GDM1 (cell line): ENCODE data around the gene HDAC7.

Experiments
- DNase-seq: peaks from one replicate; lab custom pipeline; 2025; lab: John Stamatoyannopoulos, UW

Gene HDAC7

GRCh38 chr12:47745485-47746041 lies 74.1 kb downstream of the HDAC7 start:
- DNase-seq: no peak

DNA sequence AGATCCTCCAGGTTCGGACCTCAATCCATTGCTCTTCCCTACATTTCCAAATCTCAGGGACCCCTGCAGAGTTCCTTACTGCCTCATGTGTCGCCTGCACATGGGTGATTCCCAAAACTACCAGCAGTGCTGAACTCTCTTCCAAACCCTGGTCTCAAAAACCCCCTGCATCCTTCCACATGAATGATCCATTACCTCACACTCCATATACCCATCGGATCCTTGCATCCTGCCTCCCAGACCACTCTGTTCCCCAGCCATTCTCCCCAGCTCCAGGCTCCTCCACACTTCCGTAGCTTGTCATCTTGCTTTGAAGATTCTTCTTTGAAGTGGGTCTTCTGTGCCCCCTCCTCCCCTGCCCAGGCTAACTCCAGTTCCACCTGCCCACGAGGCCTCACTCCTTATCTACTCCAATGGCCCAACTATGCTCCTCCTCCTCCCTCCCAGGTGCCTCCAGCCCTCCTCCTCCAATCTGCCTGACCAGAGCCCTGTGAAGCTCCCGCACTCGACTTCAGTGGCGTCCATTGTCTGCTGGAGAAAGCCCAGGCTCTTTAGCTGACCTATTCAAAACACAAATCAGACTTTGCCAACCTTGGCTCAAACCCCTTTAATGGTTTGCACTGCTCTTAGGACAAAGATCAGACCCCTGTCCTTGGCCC lies 74.8 kb downstream of the HDAC7 start:
- DNase-seq: no peak

DNA sequence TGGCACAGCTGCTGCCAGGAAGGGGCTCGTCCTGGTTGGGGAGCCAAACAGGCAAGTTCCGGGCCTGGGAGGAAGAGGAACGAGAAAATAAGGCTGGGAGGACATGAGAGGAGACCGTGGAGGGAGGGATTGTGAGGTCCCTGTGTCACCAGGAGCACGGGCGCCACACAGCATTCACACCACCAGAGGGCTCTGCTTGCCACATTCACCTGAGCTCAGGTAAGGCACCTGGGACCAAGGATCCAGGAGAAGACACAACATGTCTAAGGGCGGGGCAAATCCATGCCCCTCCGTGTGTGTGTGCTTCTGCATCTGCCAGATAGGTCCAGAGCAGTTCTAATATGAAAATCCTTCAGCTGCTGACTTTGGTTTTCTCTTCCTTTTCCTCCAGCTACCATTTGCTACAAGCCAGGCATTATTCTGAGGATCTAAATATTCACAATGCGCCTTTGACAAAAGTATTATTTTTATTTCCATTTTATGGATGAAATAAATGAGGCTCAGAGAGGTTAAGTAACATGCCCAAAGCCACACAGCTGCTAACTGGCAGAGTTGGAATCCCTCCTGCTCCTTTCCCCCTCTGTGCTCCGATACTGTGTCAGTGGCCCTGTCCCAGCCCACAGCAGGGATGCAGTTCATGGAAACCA lies 75.6 kb downstream of the HDAC7 start:
- DNase-seq: no peak

DNA sequence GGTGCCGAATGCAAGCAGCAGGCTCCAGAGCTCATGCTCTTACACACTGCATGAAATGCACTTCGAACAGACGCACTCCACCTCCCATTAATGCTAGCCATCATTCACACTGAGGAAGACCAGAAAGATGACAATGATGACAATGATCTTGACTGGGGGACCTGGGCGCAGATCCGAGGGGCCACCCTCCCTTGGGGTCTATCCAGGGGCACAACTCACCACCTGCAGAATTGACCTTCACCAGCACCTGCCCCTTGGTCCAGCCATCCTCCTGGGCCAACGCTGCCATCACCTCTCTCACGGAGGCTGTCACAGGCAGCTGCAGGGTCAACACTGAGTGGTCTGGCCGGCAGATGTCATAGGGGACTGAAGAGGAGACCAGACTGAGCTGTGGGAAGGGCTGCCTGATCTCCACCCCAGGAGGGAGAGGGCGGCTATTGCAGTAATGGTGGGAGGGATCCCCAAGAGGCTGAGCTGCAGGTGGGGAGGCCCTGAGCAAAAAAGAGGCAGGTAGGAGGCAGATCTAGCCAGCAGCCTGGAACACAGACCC lies 76.3 kb downstream of the HDAC7 start:
- no peak for DNase-seq

GRCh38 chr12:47742253-47742825 lies 77.4 kb downstream of the HDAC7 start:
- DNase-seq: peak; percentile 13

GRCh38 chr12:47741340-47741703 lies 78.4 kb downstream of the HDAC7 start:
- DNase-seq: peak; percentile 82

DNA sequence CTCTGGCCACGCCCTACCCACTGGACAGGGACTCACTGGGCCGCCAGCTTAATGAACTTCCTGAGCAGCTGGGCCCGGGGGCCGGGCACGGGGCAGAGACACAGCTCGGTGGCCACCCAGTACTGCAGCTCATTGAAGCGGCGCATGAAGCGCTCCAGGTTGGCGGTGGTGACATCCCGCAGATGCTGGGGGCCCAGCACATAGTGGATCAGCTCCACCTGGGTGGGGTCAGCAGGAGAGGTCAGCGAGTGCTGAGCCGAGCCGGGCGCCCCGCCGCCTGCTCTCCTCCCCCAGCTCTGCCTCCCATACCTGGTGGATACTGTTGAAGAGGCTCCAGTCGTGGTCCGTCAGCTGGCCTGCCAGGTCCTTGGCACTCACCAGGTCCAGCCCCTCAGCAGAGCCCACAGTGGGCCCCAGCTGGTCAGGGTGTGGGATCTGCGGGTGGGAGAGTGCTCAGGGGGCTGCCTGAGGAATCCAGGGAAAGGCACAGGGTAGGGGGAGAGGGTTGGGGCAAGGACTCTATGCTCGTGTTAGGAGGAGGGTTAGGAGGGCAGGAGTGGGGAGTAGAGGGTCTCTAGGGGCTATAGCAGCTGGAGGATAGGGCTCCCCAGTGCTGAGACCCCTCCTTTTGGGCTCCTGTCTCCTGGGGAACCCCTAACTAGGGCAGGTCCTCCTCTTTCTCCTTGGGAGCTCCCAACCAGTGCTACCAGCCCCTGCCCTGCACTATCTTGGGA lies 78.9 kb downstream of the HDAC7 start:
- no peak for DNase-seq

- no peak for DNase-seq
Observed at GRCh38 chr12:47739979-47740378, 79.7 kb downstream of the HDAC7 start.

- DNase-seq: no peak
Observed at GRCh38 chr12:47739297-47739696, 80.4 kb downstream of the HDAC7 start.

DNA sequence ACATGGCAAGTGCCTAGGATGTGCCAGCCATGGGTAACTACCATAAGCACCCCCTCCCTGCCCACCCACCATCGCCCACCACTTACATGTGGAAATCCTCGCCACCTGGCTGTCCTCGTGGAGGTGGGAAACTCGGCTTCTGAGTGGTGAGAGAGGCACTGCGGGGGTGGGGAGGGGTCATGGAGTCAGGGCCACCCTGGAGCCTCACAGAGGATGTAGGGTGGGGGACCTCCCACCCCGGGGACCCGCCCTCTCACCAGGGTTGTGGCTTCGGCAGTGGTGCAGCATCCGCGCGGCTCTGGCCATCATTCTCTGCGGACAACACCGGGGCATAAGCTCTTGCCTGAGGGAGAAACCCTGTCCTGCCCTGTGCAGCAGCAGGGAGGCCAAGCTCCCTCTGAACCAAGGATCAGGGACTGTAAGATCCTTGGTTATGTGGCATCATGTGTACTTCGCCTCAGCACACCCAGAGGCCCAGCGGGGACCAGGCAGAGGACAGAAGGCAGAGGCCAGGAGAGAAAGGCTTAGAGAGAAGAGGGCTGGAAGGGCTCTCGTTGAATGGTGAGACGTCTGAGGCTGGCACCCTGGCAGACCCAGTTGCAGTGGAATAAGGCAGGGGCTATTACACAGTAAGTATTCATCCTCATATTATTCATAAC lies 81.6 kb downstream of the HDAC7 start:
- DNase-seq: no peak

- no peak for DNase-seq
Observed at GRCh38 chr12:47736877-47737676, 82.6 kb downstream of the HDAC7 start.

- DNase-seq: no peak
Observed at GRCh38 chr12:47736216-47736615, 83.5 kb downstream of the HDAC7 start.

DNA sequence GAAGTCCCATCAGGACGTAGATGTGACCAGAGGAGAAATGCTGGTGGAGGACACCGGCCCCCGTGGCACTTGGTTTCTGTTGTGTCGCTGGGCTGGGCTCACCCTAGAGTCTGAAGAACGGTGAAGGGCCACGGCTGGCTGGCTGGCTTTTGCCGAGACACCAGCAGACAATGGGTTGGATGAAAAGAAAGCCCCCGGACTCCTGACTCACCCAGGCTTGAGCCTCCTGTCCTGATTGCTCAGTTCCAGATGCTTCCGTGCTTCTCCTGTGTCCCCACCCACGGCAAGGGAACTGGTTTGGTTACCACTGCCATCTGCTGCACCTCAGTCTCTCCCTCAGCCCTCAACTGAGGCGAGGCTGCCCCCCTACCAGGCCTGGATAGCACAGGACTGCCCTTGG lies 84.1 kb downstream of the HDAC7 start:
- DNase-seq: no peak

- DNase-seq: no peak
Observed at GRCh38 chr12:47734725-47735480, 84.8 kb downstream of the HDAC7 start.

GRCh38 chr12:47733142-47733541 lies 86.6 kb downstream of the HDAC7 start:
- DNase-seq: no peak
